CD8-positive, alpha-beta memory T cell (primary cell): ENCODE data around the gene TBC1D22A. TPM values are rescaled to one million over a fixed set of nuclear protein-coding genes. Genes with fewer than 3 reads are reported as not detected.

Experiments used
- CTCF ChIA-PET: fragments of 350-600 bp; sonication (Branson Sonifier 250); formaldehyde crosslinking; loops from one replicate; lab custom pipeline; 2021; ENCODE audit warnings: antibody characterized with exemption; lab: Charles Lee
- POLR2A ChIA-PET: fragments of 350-600 bp; sonication (Branson Sonifier 250); formaldehyde crosslinking; loops from one replicate; lab custom pipeline; 2021; ENCODE audit warnings: antibody characterized with exemption; lab: Charles Lee
- DNase-seq, 5 donors: peaks; one replicate each; pipeline versions ENCODE4 v3.0.0 to v3.0.0-alpha.2; 2020 to 2022; ENCODE audit warnings: mixed read lengths in 1 of 5
- H3K27ac ChIP-seq: one replicate; pipeline ENCODE4 v1.7.0; 2013; ENCODE audit warnings: low read depth, mild to moderate bottlenecking, low read length, moderate library complexity
- H3K27me3 ChIP-seq: 2 replicates; pipeline ENCODE4 v1.7.0; 2013; ENCODE audit warnings: low read length, mild to moderate bottlenecking; ENCODE audit not compliant: insufficient read depth, poor library complexity, severe bottlenecking
- H3K36me3 ChIP-seq: 2 replicates; pipeline ENCODE4 v1.7.0; 2013; ENCODE audit warnings: mild to moderate bottlenecking, low read length, moderate library complexity; ENCODE audit not compliant: insufficient read depth
- H3K4me1 ChIP-seq: 2 replicates; pipeline ENCODE4 v1.7.0; 2013; ENCODE audit warnings: mild to moderate bottlenecking, low read length, moderate library complexity; ENCODE audit not compliant: insufficient read depth
- H3K4me3 ChIP-seq: 2 replicates; pipeline ENCODE4 v1.7.0; 2013; ENCODE audit warnings: mild to moderate bottlenecking, low read length
- H3K9me3 ChIP-seq: 2 replicates; pipeline ENCODE4 v1.7.0; 2013; ENCODE audit warnings: mild to moderate bottlenecking, low read length
- H3K27ac Mint-ChIP-seq, 8 donors: one replicate each; pipeline ENCODE4 v1.8.0; 2020 to 2021; ENCODE audit warnings: mixed read lengths in 8 of 8, mild to moderate bottlenecking in 6 of 8, inconsistent platforms in 3 of 8, moderate library complexity in 3 of 8
- H3K27me3 Mint-ChIP-seq, 2 donors: one replicate each; pipeline ENCODE4 v1.8.0; 2020 to 2021; ENCODE audit warnings: mixed read lengths in 2 of 2, mild to moderate bottlenecking in 1 of 2, moderate library complexity in 1 of 2
- H3K36me3 Mint-ChIP-seq, 3 donors: one replicate each; pipeline ENCODE4 v1.8.0; 2020 to 2021; ENCODE audit warnings: mixed read lengths in 3 of 3, inconsistent platforms in 1 of 3, mild to moderate bottlenecking in 1 of 3
- H3K4me1 Mint-ChIP-seq, 3 donors: one replicate each; pipeline ENCODE4 v1.8.0; 2020 to 2021; ENCODE audit warnings: mixed read lengths in 3 of 3, inconsistent platforms in 1 of 3, mild to moderate bottlenecking in 1 of 3
- H3K4me3 Mint-ChIP-seq, 7 donors: one replicate each; pipeline ENCODE4 v1.8.0; 2020 to 2021; ENCODE audit warnings: mixed read lengths in 7 of 7, mild to moderate bottlenecking in 6 of 7, moderate library complexity in 4 of 7, inconsistent platforms in 2 of 7
- H3K9me3 Mint-ChIP-seq, 5 donors: one replicate each; pipeline ENCODE4 v1.8.0; 2020 to 2022; ENCODE audit warnings: mixed read lengths in 5 of 5, mild to moderate bottlenecking in 3 of 5, moderate library complexity in 2 of 5, inconsistent platforms in 1 of 5
- polyA plus RNA-seq: library from polyadenylated mRNA; unstranded; fragments of 300-500 nt; fragmentation: Illumina TruSeq; gene quantifications from one replicate; pipeline ENCODE4 v1.2.3, GENCODE V29; 2021
- total RNA-seq, 2 experiments: library from RNA; stranded (reverse); gene quantifications; one replicate each; pipeline ENCODE4 v1.2.3, GENCODE V29; 2021

TBC1D22A gene
- total and polyA plus RNA-seq, 3 experiments from 2014 or later: 26.6 to 34.8 (median 34.0) TPM

- peaks cover 0 to 50% (median 14%) of the 10 kb centered on the region in 3 donors for H3K36me3 Mint-ChIP-seq
- Histone ChIP-seq H3K4me1 (no peaks in the 10 kb centered on the region), H3K27ac (no peak overlapping the region), H3K27me3 (no peaks in the 10 kb centered on the region), H3K36me3 (peaks cover 4% of the 10 kb centered on the region), H3K4me3 (no peak overlapping the region), H3K9me3 (no peaks in the 10 kb centered on the region)
- no peaks in the 10 kb centered on the region for H3K27me3 Mint-ChIP-seq
- H3K4me3 Mint-ChIP-seq: no peak overlapping the region
- POLR2A ChIA-PET: no interaction called here
- H3K27ac Mint-ChIP-seq: peak overlapping the region in 1 of 8 donors; percentile 42
- H3K9me3 Mint-ChIP-seq: no peaks in the 10 kb centered on the region
- H3K4me1 Mint-ChIP-seq: peaks cover 18 to 33% (median 18%) of the 10 kb centered on the region in 3 donors
- CTCF ChIA-PET: no interaction called here
- no peak for DNase-seq
Observed at GRCh38 chr22:46945481-46945880, 183.0 kb downstream of the TBC1D22A start.

DNA sequence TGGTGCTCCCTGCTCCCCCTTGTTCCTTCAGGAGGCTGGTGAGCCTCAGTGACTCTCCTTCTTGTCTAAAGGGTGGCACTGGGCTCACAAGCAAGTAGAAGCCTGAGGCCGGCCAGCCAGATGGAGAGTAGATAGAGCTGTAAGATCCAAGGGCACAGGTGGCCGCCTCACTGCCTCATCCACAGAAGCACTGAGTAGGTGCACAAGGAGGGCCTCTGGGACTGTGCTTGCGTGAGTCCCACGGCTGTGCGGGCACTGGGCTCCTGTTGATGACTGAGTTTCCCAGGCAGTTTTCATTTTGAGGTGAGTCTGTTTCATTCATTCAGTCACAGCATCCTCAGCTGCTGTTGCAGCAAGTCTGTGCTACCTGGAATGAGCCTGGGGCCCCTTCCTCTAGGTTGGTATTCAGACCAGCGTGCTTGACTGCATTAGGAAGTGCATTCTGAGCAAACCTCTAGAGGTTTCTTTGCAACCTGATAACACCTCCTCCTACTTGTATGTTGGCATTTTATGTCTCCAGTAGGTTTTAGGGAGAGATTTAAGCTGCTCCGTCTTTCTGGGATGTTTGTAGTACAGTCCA is 184.0 kb downstream of the TBC1D22A start:
- POLR2A ChIA-PET: no interaction called here
- Histone ChIP-seq H3K27ac (no peak overlapping the region), H3K4me3 (no peak overlapping the region), H3K36me3 (peaks cover 4% of the 10 kb centered on the region), H3K27me3 (no peaks in the 10 kb centered on the region), H3K9me3 (no peaks in the 10 kb centered on the region), H3K4me1 (no peaks in the 10 kb centered on the region)
- H3K27ac Mint-ChIP-seq: peak overlapping the region in 1 of 8 donors; percentile 2
- no peaks in the 10 kb centered on the region for H3K9me3 Mint-ChIP-seq
- DNase-seq: no peak
- CTCF ChIA-PET: no interaction called here
- no peak overlapping the region for H3K4me3 Mint-ChIP-seq
- H3K27me3 Mint-ChIP-seq: no peaks in the 10 kb centered on the region
- H3K4me1 Mint-ChIP-seq: peaks cover 18 to 38% (median 23%) of the 10 kb centered on the region in 3 donors
- peaks cover 0 to 59% (median 14%) of the 10 kb centered on the region in 3 donors for H3K36me3 Mint-ChIP-seq

- ChIA-PET POLR2A (no interaction called here), CTCF (interaction anchor here (1.3 kb wide), 1 partner anchor 20 kb away, joined by 3 read pairs; no protein-coding TSS in a partner anchor)
- peak overlapping the region in 1 of 8 donors; percentile 47 for H3K27ac Mint-ChIP-seq
- no peak for DNase-seq
- H3K36me3 Mint-ChIP-seq: peaks cover 0 to 62% (median 14%) of the 10 kb centered on the region in 3 donors
- no peaks in the 10 kb centered on the region for H3K27me3 Mint-ChIP-seq
- peaks cover 22 to 43% (median 27%) of the 10 kb centered on the region in 3 donors for H3K4me1 Mint-ChIP-seq
- Histone ChIP-seq H3K27me3 (no peaks in the 10 kb centered on the region), H3K36me3 (peaks cover 4% of the 10 kb centered on the region), H3K27ac (no peak overlapping the region), H3K4me3 (no peak overlapping the region), H3K9me3 (no peaks in the 10 kb centered on the region), H3K4me1 (no peaks in the 10 kb centered on the region)
- no peaks in the 10 kb centered on the region for H3K9me3 Mint-ChIP-seq
- H3K4me3 Mint-ChIP-seq: no peak overlapping the region
Observed at GRCh38 chr22:46947516-46948257, 185.2 kb downstream of the TBC1D22A start.

GRCh38 chr22:46948411-46949144 is 186.1 kb downstream of the TBC1D22A start:
- Histone ChIP-seq H3K27ac (no peak overlapping the region), H3K4me3 (no peak overlapping the region), H3K27me3 (no peaks in the 10 kb centered on the region), H3K36me3 (peaks cover 4% of the 10 kb centered on the region), H3K9me3 (no peaks in the 10 kb centered on the region), H3K4me1 (no peaks in the 10 kb centered on the region)
- CTCF ChIA-PET: no interaction called here
- no peak overlapping the region for H3K4me3 Mint-ChIP-seq
- no peaks in the 10 kb centered on the region for H3K27me3 Mint-ChIP-seq
- DNase-seq: no peak
- peaks cover 0 to 56% (median 8%) of the 10 kb centered on the region in 3 donors for H3K36me3 Mint-ChIP-seq
- no peaks in the 10 kb centered on the region for H3K9me3 Mint-ChIP-seq
- H3K27ac Mint-ChIP-seq: peak overlapping the region in 2 of 8 donors; percentile 30 to 38
- POLR2A ChIA-PET: no interaction called here
- peaks cover 23 to 46% (median 25%) of the 10 kb centered on the region in 3 donors for H3K4me1 Mint-ChIP-seq

- H3K36me3 Mint-ChIP-seq: peaks cover 0 to 52% (median 4%) of the 10 kb centered on the region in 3 donors
- H3K9me3 Mint-ChIP-seq: no peaks in the 10 kb centered on the region
- H3K4me1 Mint-ChIP-seq: peaks cover 18 to 34% (median 30%) of the 10 kb centered on the region in 3 donors
- Histone ChIP-seq H3K9me3 (no peaks in the 10 kb centered on the region), H3K27ac (no peak overlapping the region), H3K36me3 (peaks cover 4% of the 10 kb centered on the region), H3K27me3 (no peaks in the 10 kb centered on the region), H3K4me3 (no peak overlapping the region), H3K4me1 (no peaks in the 10 kb centered on the region)
- H3K27me3 Mint-ChIP-seq: no peaks in the 10 kb centered on the region
- CTCF ChIA-PET: no interaction called here
- POLR2A ChIA-PET: no interaction called here
- DNase-seq: no peak
- no peak overlapping the region for H3K27ac Mint-ChIP-seq
- H3K4me3 Mint-ChIP-seq: no peak overlapping the region
Observed at GRCh38 chr22:46951350-46951749, 188.9 kb downstream of the TBC1D22A start.

GRCh38 chr22:46951973-46952372 is 189.5 kb downstream of the TBC1D22A start:
- Histone ChIP-seq H3K36me3 (peaks cover 4% of the 10 kb centered on the region), H3K9me3 (no peaks in the 10 kb centered on the region), H3K27ac (no peak overlapping the region), H3K27me3 (no peaks in the 10 kb centered on the region), H3K4me3 (no peak overlapping the region), H3K4me1 (no peaks in the 10 kb centered on the region)
- Mint-ChIP-seq H3K4me1 (peaks cover 21 to 33% (median 33%) of the 10 kb centered on the region in 3 donors), H3K27ac (no peak overlapping the region), H3K9me3 (no peaks in the 10 kb centered on the region), H3K27me3 (peaks cover 0 to under 1% of the 10 kb centered on the region in 2 donors), H3K4me3 (no peak overlapping the region), H3K36me3 (peaks cover 0 to 55% (median 4%) of the 10 kb centered on the region in 3 donors)
- ChIA-PET POLR2A (no interaction called here), CTCF (no interaction called here)
- DNase-seq: no peak

GRCh38 chr22:46953968-46954765 is 191.7 kb downstream of the TBC1D22A start:
- H3K36me3 ChIP-seq: no peaks in the 10 kb centered on the region
- no peak overlapping the region for H3K27ac ChIP-seq
- no peaks in the 10 kb centered on the region for H3K27me3 ChIP-seq
- no peak for DNase-seq
- peaks cover 0 to 58% (median 5%) of the 10 kb centered on the region in 3 donors for H3K36me3 Mint-ChIP-seq
- H3K9me3 ChIP-seq: no peaks in the 10 kb centered on the region
- ChIA-PET POLR2A (no interaction called here), CTCF (interaction anchor here (1.2 kb wide), 1 partner anchor 14 kb away, joined by 3 read pairs; no protein-coding TSS in a partner anchor)
- no peaks in the 10 kb centered on the region for H3K4me1 ChIP-seq
- no peak overlapping the region for H3K4me3 Mint-ChIP-seq
- no peaks in the 10 kb centered on the region for H3K9me3 Mint-ChIP-seq
- no peak overlapping the region for H3K4me3 ChIP-seq
- H3K27ac Mint-ChIP-seq: peak overlapping the region in 3 of 8 donors; percentile 30 to 60 (median 47)
- H3K4me1 Mint-ChIP-seq: peaks cover 15 to 29% (median 28%) of the 10 kb centered on the region in 3 donors
- peaks cover 0 to 4% of the 10 kb centered on the region in 2 donors for H3K27me3 Mint-ChIP-seq
